A673 (cell line): ENCODE results near the gene GTPBP2.

Experiments used
- EZH2 ChIP-seq: fragments of 200-600 bp; sonication (generic); IDR thresholded peaks from 2 replicates; pipeline ENCODE4 v1.6.1; 2017; ENCODE audit warnings: borderline replicate concordance, low read depth, mild to moderate bottlenecking, mixed read lengths, antibody characterized with exemption, low read length; ENCODE audit not compliant: poor library complexity, severe bottlenecking
- TF ChIP-seq, protein P1 (sequence below): fragments of 300-800, 200-600 bp; sonication (generic); conservative IDR thresholded peaks from 2 replicates; pipeline ENCODE4 v1.5.1; 2017; ENCODE audit warnings: low read depth, mild to moderate bottlenecking, antibody characterized with exemption, low read length, moderate library complexity, mixed read lengths

DNA sequence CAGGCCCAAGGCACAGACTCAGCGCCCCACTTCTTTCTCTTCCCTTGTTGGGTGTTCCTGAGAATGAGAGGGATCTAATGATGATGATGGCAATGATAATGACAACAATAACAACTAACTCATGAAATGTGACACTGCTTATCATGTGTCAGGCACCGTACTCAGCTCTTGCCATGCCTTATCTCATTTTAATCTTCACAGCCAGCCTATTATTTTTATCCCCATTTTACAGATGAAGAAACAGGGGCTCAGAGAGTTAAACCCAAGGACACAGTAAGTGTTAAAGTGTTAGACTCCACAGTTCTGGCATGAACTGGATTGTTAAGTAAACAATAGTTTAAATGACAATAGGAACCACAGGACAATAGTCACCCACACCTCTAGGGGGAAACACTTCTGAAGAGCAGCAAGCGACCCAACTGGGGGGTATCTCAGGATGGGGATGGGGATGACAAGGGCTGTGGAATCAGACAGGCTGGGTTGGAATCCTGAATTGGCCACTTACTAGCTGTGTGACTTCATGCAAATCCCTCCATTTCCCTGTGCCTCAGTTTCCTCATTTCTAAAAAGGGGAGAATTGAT is 28.2 kb upstream of the GTPBP2 start:
- TF ChIP-seq, protein P1, sequence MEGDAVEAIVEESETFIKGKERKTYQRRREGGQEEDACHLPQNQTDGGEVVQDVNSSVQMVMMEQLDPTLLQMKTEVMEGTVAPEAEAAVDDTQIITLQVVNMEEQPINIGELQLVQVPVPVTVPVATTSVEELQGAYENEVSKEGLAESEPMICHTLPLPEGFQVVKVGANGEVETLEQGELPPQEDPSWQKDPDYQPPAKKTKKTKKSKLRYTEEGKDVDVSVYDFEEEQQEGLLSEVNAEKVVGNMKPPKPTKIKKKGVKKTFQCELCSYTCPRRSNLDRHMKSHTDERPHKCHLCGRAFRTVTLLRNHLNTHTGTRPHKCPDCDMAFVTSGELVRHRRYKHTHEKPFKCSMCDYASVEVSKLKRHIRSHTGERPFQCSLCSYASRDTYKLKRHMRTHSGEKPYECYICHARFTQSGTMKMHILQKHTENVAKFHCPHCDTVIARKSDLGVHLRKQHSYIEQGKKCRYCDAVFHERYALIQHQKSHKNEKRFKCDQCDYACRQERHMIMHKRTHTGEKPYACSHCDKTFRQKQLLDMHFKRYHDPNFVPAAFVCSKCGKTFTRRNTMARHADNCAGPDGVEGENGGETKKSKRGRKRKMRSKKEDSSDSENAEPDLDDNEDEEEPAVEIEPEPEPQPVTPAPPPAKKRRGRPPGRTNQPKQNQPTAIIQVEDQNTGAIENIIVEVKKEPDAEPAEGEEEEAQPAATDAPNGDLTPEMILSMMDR: no peak
- no peak for TF ChIP-seq EZH2
